DND-41 (cell line): ENCODE measurements around the gene LAMTOR5.

Experiments
- CTCF ChIP-seq: IDR thresholded peaks from 2 replicates; pipeline ENCODE4 v1.5.1; 2012; ENCODE audit warnings: borderline replicate concordance, low read length, moderate library complexity, mild to moderate bottlenecking; ENCODE audit not compliant: poor library complexity, severe bottlenecking; ENCODE audit errors: extremely low read depth
- EZH2 ChIP-seq: IDR thresholded peaks from 3 replicates; pipeline ENCODE4 v1.6.1; 2012; ENCODE audit warnings: borderline replicate concordance, low read depth, mild to moderate bottlenecking, moderate library complexity, low read length, inconsistent platforms; ENCODE audit not compliant: severe bottlenecking

GRCh38 chr1:110433213-110433612 is 25.7 kb upstream of the LAMTOR5 start:
- TF ChIP-seq CTCF (no peak), EZH2 (no peak)
